Peyer's patch (tissue), 4 donors: Measurements from ENCODE around the gene FLNA.

ENCODE experiments used
- CTCF ChIP-seq, 6 experiments: fragments of 450-650 bp in 4 of 6; fragments of 200-600 bp in 2 of 6; sonication (generic) in 1 of 6; IDR thresholded peaks; one replicate each; pipeline ENCODE4 v1.5.1; 2017 to 2019; ENCODE audit warnings: antibody characterized with exemption in 6 of 6, mild to moderate bottlenecking in 3 of 6, moderate library complexity in 1 of 6
- POLR2A ChIP-seq, 2 donors: fragments of 450-650 bp; IDR thresholded peaks; one replicate each; pipeline ENCODE4 v1.5.1; 2017; ENCODE audit warnings: antibody characterized with exemption in 2 of 2, mild to moderate bottlenecking in 2 of 2, moderate library complexity in 2 of 2

GRCh38 chrX:154305541-154306205 is 68.8 kb downstream of the FLNA start:
- TF ChIP-seq CTCF (IDR thresholded peaks at IDR 0.05) (no peak), POLR2A (IDR thresholded peaks at IDR 0.05) (no peak)
